HepG2 (cell line): ENCODE measurements around the gene KRTAP10-5. TPM values are rescaled to one million over a fixed set of nuclear protein-coding genes. Genes with fewer than 3 reads are reported as not detected.

Experiments
- ATAC-seq: fragments of 200-7000 bp; cut with Tn5 transposase; 3 replicates; pipeline ENCODE4 v1.9.1; 2020; ENCODE audit warnings: mild to moderate bottlenecking, moderate library complexity
- BruUV-seq: library from RNA; stranded (reverse); fragments of 400-500 nt; replicated peaks from 2 replicates; lab custom pipeline; 2021; lab: Mats Ljungman, UMichigan
- CTCF ChIA-PET: fragments of 300-600 bp; formaldehyde crosslinking; extraction: SDS; loops from one replicate; lab custom pipeline; 2021; ENCODE audit warnings: low total read pairs, inconsistent platforms, low intra/inter-chr PET ratio; lab: Yijun Ruan, JAX
- POLR2A ChIA-PET: fragments of 350-600 bp; sonication (Branson Sonifier 250); formaldehyde crosslinking; loops from one replicate; lab custom pipeline; 2020; ENCODE audit warnings: antibody characterized with exemption, inconsistent platforms; lab: Yijun Ruan, JAX
- DNase-seq: peaks from one replicate; pipeline ENCODE4 v3.0.0-alpha.2; 2015; ENCODE audit warnings: low spot score
- FAIRE-seq: peaks from 3 replicates; lab custom pipeline; 2011; peaks lifted over from hg19 to GRCh38; lab: Jason Lieb, UNC
- H2AFZ ChIP-seq: one replicate; pipeline ENCODE4 v1.6.1; 2011; ENCODE audit warnings: low read length, inconsistent platforms
- H3K27ac ChIP-seq: fragments of 300-600 bp; 3 replicates; pipeline ENCODE4 v1.8.0; 2011; ENCODE audit warnings: mixed run types, mild to moderate bottlenecking, mixed read lengths, low read length, inconsistent platforms; ENCODE audit not compliant: insufficient read depth; ENCODE audit errors: extremely low read length
- H3K27me3 ChIP-seq, 2 experiments: fragments of 200-600 bp in 1 of 2; 2 replicates in 1 of 2; 3 replicates in 1 of 2; pipeline versions ENCODE4 v1.6.0 to v1.8.0; 2011; ENCODE audit warnings: low read length in 2 of 2, mild to moderate bottlenecking in 2 of 2, moderate library complexity in 2 of 2, inconsistent platforms in 1 of 2; ENCODE audit not compliant: insufficient read depth in 2 of 2, control insufficient read depth in 1 of 2
- H3K36me3 ChIP-seq, 2 experiments: fragments of 200-600 bp in 1 of 2; replicated peaks in 1 of 2; 2 replicates in 1 of 2; 3 replicates in 1 of 2; pipeline versions ENCODE4 v1.5.1 to v1.8.0; 2011; ENCODE audit warnings: low read length in 2 of 2, inconsistent platforms in 1 of 2; ENCODE audit not compliant: insufficient read depth in 2 of 2, control insufficient read depth in 1 of 2
- H3K4me1 ChIP-seq: 2 replicates; pipeline ENCODE4 v1.5.1; 2012; ENCODE audit warnings: low read length, inconsistent platforms; ENCODE audit not compliant: insufficient read depth
- H3K4me2 ChIP-seq: 2 replicates; pipeline ENCODE4 v1.6.0; 2011; ENCODE audit warnings: low read depth, low read length, inconsistent platforms
- H3K4me3 ChIP-seq, 3 experiments: fragments of 200-600 bp in 1 of 3; sonication (generic), shearing (Covaris generic) in 1 of 3; replicated peaks in 1 of 3; 2 replicates each; pipeline ENCODE4 v1.5.1; 2011 to 2016; ENCODE audit warnings: low read length in 3 of 3, inconsistent platforms in 2 of 3, low read depth in 2 of 3, mild to moderate bottlenecking in 2 of 3, control low read depth in 1 of 3, mixed read lengths in 1 of 3; ENCODE audit not compliant: insufficient read depth in 1 of 3
- H3K79me2 ChIP-seq: one replicate; pipeline ENCODE4 v1.6.1; 2011; ENCODE audit warnings: low read length, inconsistent platforms; ENCODE audit not compliant: insufficient read depth
- H3K9ac ChIP-seq: 2 replicates; pipeline ENCODE4 v1.6.0; 2011; ENCODE audit warnings: mild to moderate bottlenecking, low read depth, low read length, inconsistent platforms; ENCODE audit not compliant: insufficient read depth
- H3K9me3 ChIP-seq: 2 replicates; pipeline ENCODE4 v1.5.1; 2012; ENCODE audit warnings: mild to moderate bottlenecking, low read length
- H4K20me1 ChIP-seq: 2 replicates; pipeline ENCODE4 v1.6.0; 2011; ENCODE audit warnings: inconsistent platforms, mild to moderate bottlenecking, low read length, moderate library complexity; ENCODE audit not compliant: insufficient read depth
- CCAR2 ChIP-seq: fragments of 200-400 bp; formaldehyde crosslinking; optimal IDR thresholded peaks from 2 replicates; pipeline ENCODE3; 2018; ENCODE audit warnings: low read depth, mild to moderate bottlenecking, low read length, moderate library complexity
- KLF15 ChIP-seq: sonication (generic); formaldehyde crosslinking; IDR thresholded peaks from 2 replicates; pipeline ENCODE4 v1.8.1; 2023; ENCODE audit warnings: borderline replicate concordance, mild to moderate bottlenecking, inconsistent platforms, missing genetic modification reagents, mixed read lengths
- RARG ChIP-seq: sonication (generic); formaldehyde crosslinking; IDR thresholded peaks from 2 replicates; pipeline ENCODE4 v1.4.0; 2020; ENCODE audit warnings: low read depth, mild to moderate bottlenecking, missing genetic modification reagents
- SIX1 ChIP-seq: sonication (generic); formaldehyde crosslinking; IDR thresholded peaks from 2 replicates; pipeline ENCODE4 v1.4.0; 2020; ENCODE audit warnings: missing genetic modification reagents, borderline replicate concordance
- ZEB1 ChIP-seq: IDR thresholded peaks from 2 replicates; pipeline ENCODE4 v1.6.1; 2012; ENCODE audit warnings: mild to moderate bottlenecking, low read depth, inconsistent platforms; ENCODE audit not compliant: insufficient replicate concordance
- ZKSCAN5 ChIP-seq: sonication (generic); formaldehyde crosslinking; IDR thresholded peaks from 2 replicates; pipeline ENCODE4 v1.5.1; 2020; ENCODE audit warnings: mild to moderate bottlenecking, missing genetic modification reagents
- ZNF292 ChIP-seq: sonication (generic); formaldehyde crosslinking; IDR thresholded peaks from 2 replicates; pipeline ENCODE4 v1.8.1; 2022; ENCODE audit warnings: mild to moderate bottlenecking, low read depth, missing genetic modification reagents, borderline replicate concordance
- ZNF367 ChIP-seq: sonication (generic); formaldehyde crosslinking; IDR thresholded peaks from 2 replicates; pipeline ENCODE4 v1.4.0; 2020; ENCODE audit warnings: missing genetic modification reagents, borderline replicate concordance
- ZNF468 ChIP-seq: sonication (generic); formaldehyde crosslinking; IDR thresholded peaks from 2 replicates; pipeline ENCODE4 v1.8.0; 2022; ENCODE audit warnings: mild to moderate bottlenecking, moderate library complexity, missing genetic modification reagents
- WGBS: methylation state at CpG from one replicate; pipeline ENCODE4 v1.1.6; 2017; ENCODE audit warnings: low lambda C conversion rate; 5-methylcytosine and 5-hydroxymethylcytosine counted together
- in situ Hi-C: cut with HindIII; loops from 2 replicates; pipeline ENCODE4 v1.10.0; 2017; ENCODE audit warnings: low pct_unique_long_range_greater_than_20kb; ENCODE audit not compliant: extremely low pct_ligation_motif_present
- intact Hi-C: fragments of 100-400 bp; cut with micrococcal nuclease; formaldehyde crosslinking; loops from one replicate; pipeline ENCODE4 v1.10.0; 2022; ENCODE audit not compliant: unreplicated experiment
- polyA plus RNA-seq, 8 experiments: library from polyadenylated mRNA; depleted of rRNA in 3 of 8; stranded (reverse) in 7 of 8; unstranded in 1 of 8; fragments of >200 nt; fragmentation: Illumina TruSeq in 4 of 8; extraction: Trizol in 4 of 8; gene quantifications; 2 replicates each; pipeline versions ENCODE4 v1.2.1 to v1.2.3, GENCODE V29; 2011 to 2016; ENCODE audit warnings: low read depth in 4 of 8, missing spikeins in 1 of 8, mixed read lengths in 1 of 8; ENCODE audit not compliant: insufficient read depth in 1 of 8
- total RNA-seq, 5 experiments: library from RNA; depleted of rRNA; stranded (reverse); fragments of >200 nt; fragmentation: Illumina TruSeq; extraction: Trizol; gene quantifications; 2 replicates each; pipeline ENCODE4 v1.2.3, GENCODE V29; 2016; ENCODE audit warnings: low read depth in 1 of 5
- TF ChIP-seq, protein P1 (sequence below): sonication (generic); formaldehyde crosslinking; conservative IDR thresholded peaks from 2 replicates; pipeline ENCODE4 v1.8.1; 2023; ENCODE audit warnings: missing genetic modification reagents
- TF ChIP-seq, protein P2 (sequence below): IDR thresholded peaks from 2 replicates; pipeline ENCODE4 v1.6.1; 2016; ENCODE audit warnings: mild to moderate bottlenecking
- TF ChIP-seq, protein P3 (sequence below): conservative IDR thresholded peaks from 2 replicates; pipeline ENCODE4 v1.6.1; 2018; ENCODE audit warnings: missing genetic modification reagents

KRTAP10-5 gene
- total and polyA plus RNA-seq, 2 of the 13 experiments (the other 11 are each of a cell fraction or from before 2014, with no cell fraction given), result not detected

DNA sequence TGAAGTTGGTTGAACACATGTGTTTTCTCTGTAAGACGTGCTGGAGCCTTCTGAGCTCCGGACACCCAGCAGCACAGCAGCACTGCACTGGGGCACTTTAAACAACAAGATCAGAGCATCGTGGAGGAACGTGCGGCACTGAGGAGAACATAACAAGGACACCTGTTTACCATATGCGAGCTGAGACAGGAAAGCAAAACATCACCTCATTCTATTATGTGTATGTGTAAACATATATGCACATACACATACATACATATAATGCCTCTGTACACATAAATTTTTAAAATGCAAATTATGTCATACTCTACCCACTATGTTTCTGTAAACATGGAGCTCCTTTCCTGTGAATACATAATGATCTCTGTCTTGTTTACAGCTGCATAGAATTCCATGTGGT lies 15.1 kb upstream of the KRTAP10-5 start:
- Histone ChIP-seq H3K9me3 (no peaks in the 10 kb centered on the region), H2AFZ (no peak overlapping the region), H3K9ac (no peak overlapping the region), H3K4me1 (peaks cover 43% of the 10 kb centered on the region), H3K27me3 (peaks cover 0 to 1% of the 10 kb centered on the region in 2 experiments; a peak in 1 of 5 replicates), H3K4me3 (no peak overlapping the region), H4K20me1 (no peaks in the 10 kb centered on the region), H3K79me2 (no peaks in the 10 kb centered on the region), H3K36me3 (no peaks in the 10 kb centered on the region), H3K4me2 (no peak overlapping the region), H3K27ac (no peak overlapping the region)
- in situ Hi-C loops, result no loop called here
- 93% methylated on average over 6 of the region's 6 CpGs for WGBS
- TF ChIP-seq ZNF367 (CRISPR knock-in tag) (no peak), ZEB1 (no peak), ZNF468 (CRISPR knock-in tag) (no peak), ZNF292 (CRISPR knock-in tag) (no peak), KLF15 (CRISPR knock-in tag) (no peak), RARG (no peak), SIX1 (CRISPR knock-in tag) (no peak), CCAR2 (no peak), ZKSCAN5 (no peak)
- TF ChIP-seq, protein P1, sequence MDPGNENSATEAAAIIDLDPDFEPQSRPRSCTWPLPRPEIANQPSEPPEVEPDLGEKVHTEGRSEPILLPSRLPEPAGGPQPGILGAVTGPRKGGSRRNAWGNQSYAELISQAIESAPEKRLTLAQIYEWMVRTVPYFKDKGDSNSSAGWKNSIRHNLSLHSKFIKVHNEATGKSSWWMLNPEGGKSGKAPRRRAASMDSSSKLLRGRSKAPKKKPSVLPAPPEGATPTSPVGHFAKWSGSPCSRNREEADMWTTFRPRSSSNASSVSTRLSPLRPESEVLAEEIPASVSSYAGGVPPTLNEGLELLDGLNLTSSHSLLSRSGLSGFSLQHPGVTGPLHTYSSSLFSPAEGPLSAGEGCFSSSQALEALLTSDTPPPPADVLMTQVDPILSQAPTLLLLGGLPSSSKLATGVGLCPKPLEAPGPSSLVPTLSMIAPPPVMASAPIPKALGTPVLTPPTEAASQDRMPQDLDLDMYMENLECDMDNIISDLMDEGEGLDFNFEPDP (CRISPR knock-in tag), result no peak
- TF ChIP-seq, protein P2, sequence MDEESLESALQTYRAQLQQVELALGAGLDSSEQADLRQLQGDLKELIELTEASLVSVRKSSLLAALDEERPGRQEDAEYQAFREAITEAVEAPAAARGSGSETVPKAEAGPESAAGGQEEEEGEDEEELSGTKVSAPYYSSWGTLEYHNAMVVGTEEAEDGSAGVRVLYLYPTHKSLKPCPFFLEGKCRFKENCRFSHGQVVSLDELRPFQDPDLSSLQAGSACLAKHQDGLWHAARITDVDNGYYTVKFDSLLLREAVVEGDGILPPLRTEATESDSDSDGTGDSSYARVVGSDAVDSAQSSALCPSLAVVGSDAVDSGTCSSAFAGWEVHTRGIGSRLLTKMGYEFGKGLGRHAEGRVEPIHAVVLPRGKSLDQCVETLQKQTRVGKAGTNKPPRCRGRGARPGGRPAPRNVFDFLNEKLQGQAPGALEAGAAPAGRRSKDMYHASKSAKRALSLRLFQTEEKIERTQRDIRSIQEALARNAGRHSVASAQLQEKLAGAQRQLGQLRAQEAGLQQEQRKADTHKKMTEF, result no peak
- TF ChIP-seq, protein P3, sequence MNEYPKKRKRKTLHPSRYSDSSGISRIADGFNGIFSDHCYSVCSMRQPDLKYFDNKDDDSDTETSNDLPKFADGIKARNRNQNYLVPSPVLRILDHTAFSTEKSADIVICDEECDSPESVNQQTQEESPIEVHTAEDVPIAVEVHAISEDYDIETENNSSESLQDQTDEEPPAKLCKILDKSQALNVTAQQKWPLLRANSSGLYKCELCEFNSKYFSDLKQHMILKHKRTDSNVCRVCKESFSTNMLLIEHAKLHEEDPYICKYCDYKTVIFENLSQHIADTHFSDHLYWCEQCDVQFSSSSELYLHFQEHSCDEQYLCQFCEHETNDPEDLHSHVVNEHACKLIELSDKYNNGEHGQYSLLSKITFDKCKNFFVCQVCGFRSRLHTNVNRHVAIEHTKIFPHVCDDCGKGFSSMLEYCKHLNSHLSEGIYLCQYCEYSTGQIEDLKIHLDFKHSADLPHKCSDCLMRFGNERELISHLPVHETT (CRISPR knock-in tag), result no peak
- no peak for ATAC-seq
- no peak for DNase-seq
- no TSS peak for BruUV-seq
- POLR2A ChIA-PET, result no interaction called here
- intact Hi-C loops, result no loop called here
- FAIRE-seq, result no peak
- CTCF ChIA-PET, result no interaction called here
